Middle frontal gyrus (tissue), 1 donor: ENCODE results near the gene ARHGAP15.

ENCODE experiments used
- DNase-seq: peaks from one replicate; pipeline ENCODE4 v3.0.0-alpha.2; 2015; ENCODE audit warnings: low spot score; ENCODE audit errors: extremely low spot score

The ARHGAP15 gene

GRCh38 chr2:143572421-143572820 lies 443.2 kb downstream of the ARHGAP15 start:
- DNase-seq = no peak

DNA sequence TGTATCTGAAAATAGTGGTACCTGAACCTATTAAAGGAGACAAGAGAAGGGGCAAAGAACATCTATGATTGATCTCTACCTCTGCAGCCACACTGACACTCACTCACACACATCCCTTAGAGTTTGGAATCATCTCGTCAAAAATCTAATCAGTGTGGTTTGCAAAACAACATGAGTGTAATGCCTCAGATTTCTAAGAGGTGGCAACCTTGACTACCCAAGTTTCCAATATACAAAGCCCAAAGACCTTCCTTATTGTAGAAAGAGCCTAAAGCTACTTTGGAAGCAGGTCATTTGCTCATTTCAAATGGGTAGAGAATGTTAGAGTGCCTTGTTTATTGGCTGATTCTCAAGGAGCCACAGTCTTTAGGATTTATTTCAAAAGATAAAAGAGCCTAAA lies 444.9 kb downstream of the ARHGAP15 start:
- DNase-seq = no peak

GRCh38 chr2:143575340-143575739 lies 446.1 kb downstream of the ARHGAP15 start:
- no peak for DNase-seq

- DNase-seq = no peak
Observed at GRCh38 chr2:143577489-143577888, 448.3 kb downstream of the ARHGAP15 start.

DNA sequence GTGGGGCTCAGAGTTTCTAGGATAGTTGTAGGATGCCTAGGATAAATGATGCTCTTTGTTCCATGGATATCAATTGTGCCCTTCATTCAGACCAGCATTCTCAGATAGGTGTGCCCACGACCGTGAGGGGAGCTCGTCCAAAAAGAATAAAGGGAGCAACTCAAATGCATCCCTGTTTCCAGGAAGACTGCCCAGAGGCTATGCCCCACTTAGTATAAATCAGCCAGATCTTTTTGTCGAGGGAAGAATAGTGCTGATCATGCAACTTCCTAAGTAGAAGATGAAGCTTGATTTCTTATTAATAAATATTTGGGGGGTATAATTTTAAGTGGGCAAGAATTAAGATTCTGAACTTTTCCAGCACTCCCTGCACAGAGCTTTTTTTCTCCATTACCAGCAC lies 450.2 kb downstream of the ARHGAP15 start:
- no peak for DNase-seq

DNA sequence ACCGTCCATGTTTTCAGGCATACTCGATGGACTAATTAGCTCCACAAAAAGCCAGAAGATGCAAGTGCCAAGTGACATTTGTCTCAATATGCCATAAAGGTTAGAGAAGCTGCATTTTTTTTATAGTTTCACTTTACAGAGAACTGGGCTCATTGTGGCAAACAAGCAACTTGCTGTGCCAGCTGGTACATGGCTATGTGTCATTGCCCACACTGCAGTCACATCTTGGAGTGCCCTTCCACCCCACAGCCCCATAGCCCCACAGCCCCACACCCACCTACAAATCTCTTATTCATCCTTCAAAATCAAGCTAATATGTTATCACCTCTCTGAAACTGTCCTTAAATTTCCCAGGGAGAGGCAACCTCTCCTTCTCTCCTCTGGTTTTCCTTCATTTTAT lies 451.9 kb downstream of the ARHGAP15 start:
- no peak for DNase-seq

- no peak for DNase-seq
Observed at GRCh38 chr2:143582046-143582747, 453.0 kb downstream of the ARHGAP15 start.

GRCh38 chr2:143584936-143585335 lies 455.7 kb downstream of the ARHGAP15 start:
- no peak for DNase-seq

GRCh38 chr2:143586119-143586518 lies 456.9 kb downstream of the ARHGAP15 start:
- DNase-seq = no peak

DNA sequence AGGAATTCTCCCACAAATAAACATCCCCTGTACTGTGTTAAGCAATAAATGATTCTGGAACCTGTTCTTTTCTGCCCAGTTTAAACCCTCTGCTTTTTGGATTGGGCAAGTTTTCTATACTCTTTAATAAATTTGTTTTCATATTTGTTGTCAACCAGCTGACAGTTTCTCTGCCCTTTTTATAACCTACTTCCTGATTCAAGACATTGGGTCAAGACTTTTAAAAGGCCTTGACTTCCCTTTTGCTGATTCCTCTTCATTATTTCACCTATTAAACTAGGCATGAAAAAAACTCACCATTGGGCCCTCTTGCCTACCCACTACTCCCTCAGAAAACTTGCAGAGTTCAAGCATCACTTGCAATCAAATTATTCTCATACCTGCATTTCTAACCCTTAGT lies 459.5 kb downstream of the ARHGAP15 start:
- DNase-seq = no peak

GRCh38 chr2:143594161-143594560 lies 464.9 kb downstream of the ARHGAP15 start:
- DNase-seq = no peak

- DNase-seq = no peak
Observed at GRCh38 chr2:143594745-143595144, 465.5 kb downstream of the ARHGAP15 start.

- DNase-seq = no peak
Observed at GRCh38 chr2:143600116-143600515, 470.9 kb downstream of the ARHGAP15 start.

GRCh38 chr2:143601828-143602227 lies 472.6 kb downstream of the ARHGAP15 start:
- no peak for DNase-seq

- DNase-seq = no peak
Observed at GRCh38 chr2:143603035-143603655, 473.9 kb downstream of the ARHGAP15 start.

GRCh38 chr2:143603846-143604565 lies 474.8 kb downstream of the ARHGAP15 start:
- no peak for DNase-seq

GRCh38 chr2:143604566-143604959 lies 475.3 kb downstream of the ARHGAP15 start:
- no peak for DNase-seq

- no peak for DNase-seq
Observed at GRCh38 chr2:143607231-143608062, 478.2 kb downstream of the ARHGAP15 start.

- no peak for DNase-seq
Observed at GRCh38 chr2:143608063-143608423, 478.8 kb downstream of the ARHGAP15 start.

- no peak for DNase-seq
Observed at GRCh38 chr2:143608758-143609157, 479.5 kb downstream of the ARHGAP15 start.

GRCh38 chr2:143611336-143611735 lies 482.1 kb downstream of the ARHGAP15 start:
- DNase-seq = no peak

DNA sequence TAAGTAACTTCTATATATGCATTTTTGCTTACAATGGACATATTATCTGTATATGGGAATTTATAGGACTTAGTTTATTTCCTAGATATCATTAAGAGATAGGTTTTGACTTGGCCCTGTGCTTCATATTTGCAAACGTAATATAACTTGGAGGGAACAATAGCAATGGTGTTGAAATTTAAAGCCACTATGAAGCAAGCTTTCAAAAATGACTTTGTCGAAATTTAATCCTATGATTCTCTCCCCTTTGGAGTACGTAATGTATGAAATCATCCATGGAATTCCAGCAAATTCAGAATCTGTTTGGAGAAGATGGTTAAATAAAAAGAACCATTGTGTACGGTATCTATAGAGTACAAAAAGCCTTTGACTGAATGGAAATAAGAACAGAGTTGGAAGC lies 486.3 kb downstream of the ARHGAP15 start:
- DNase-seq = no peak
